C4-2B (cell line): ENCODE measurements around the gene MTURN.

Experiments used
- ZFX ChIP-seq: fragments of 450-650 bp; IDR thresholded peaks from 2 replicates; pipeline ENCODE4 v1.6.1; 2017
- TF ChIP-seq, protein P1 (sequence below): fragments of 450-650 bp; conservative IDR thresholded peaks from 2 replicates; pipeline ENCODE4 v1.5.1; 2017; ENCODE audit warnings: mild to moderate bottlenecking

DNA sequence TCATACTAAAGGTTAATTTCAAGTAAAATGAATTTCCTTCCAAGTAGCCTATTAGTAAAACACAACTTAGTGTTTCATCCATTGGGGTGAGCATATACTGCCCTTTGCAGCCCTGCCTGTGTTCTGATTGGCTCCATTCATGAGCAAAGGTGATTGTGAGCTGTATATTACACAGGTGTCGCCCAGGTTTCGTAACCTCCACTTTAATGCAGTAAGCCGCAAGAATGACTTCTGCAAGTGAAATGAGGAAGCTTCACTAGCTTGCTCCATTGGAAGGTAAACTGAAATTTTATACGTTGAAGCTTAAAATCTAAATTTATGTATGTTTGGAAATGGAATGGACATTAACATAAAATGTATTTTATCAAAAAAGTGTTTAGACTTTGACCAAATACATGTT is 24.4 kb downstream of the MTURN start:
- TF ChIP-seq, protein P1, sequence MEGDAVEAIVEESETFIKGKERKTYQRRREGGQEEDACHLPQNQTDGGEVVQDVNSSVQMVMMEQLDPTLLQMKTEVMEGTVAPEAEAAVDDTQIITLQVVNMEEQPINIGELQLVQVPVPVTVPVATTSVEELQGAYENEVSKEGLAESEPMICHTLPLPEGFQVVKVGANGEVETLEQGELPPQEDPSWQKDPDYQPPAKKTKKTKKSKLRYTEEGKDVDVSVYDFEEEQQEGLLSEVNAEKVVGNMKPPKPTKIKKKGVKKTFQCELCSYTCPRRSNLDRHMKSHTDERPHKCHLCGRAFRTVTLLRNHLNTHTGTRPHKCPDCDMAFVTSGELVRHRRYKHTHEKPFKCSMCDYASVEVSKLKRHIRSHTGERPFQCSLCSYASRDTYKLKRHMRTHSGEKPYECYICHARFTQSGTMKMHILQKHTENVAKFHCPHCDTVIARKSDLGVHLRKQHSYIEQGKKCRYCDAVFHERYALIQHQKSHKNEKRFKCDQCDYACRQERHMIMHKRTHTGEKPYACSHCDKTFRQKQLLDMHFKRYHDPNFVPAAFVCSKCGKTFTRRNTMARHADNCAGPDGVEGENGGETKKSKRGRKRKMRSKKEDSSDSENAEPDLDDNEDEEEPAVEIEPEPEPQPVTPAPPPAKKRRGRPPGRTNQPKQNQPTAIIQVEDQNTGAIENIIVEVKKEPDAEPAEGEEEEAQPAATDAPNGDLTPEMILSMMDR: no peak
- no peak for TF ChIP-seq ZFX
